NB4 (cell line): ENCODE results near the gene FOXP1.

Source experiments
- CTCF ChIP-seq: IDR thresholded peaks from one replicate; pipeline ENCODE4 v1.5.1; 2012; ENCODE audit warnings: low read depth, low read length
- MAX ChIP-seq: IDR thresholded peaks from 2 replicates; pipeline ENCODE4 v1.6.1; 2011; ENCODE audit warnings: low read depth, low read length
- MYC ChIP-seq: IDR thresholded peaks from 2 replicates; pipeline ENCODE4 v1.6.1; 2011; ENCODE audit warnings: low read depth, low read length
- POLR2A ChIP-seq: IDR thresholded peaks from 2 replicates; pipeline ENCODE4 v1.6.1; 2011; ENCODE audit warnings: mild to moderate bottlenecking; ENCODE audit not compliant: insufficient read length; ENCODE audit errors: extremely low read depth

- TF ChIP-seq CTCF (no peak), POLR2A (no peak), MYC (no peak), MAX (no peak)
Measured at GRCh38 chr3:71164881-71165280, 418.6 kb downstream of the FOXP1 start.
